Prostate gland (tissue), 2 donors: ENCODE measurements around the gene VPS50.

Experiments used
- CTCF ChIP-seq, 4 experiments: fragments of 200-600 bp in 2 of 4; fragments of 450-650 bp in 2 of 4; sonication (generic) in 2 of 4; IDR thresholded peaks; 1 replicate in 3 of 4; 2 replicates in 1 of 4; pipeline ENCODE4 v1.5.1; 2016 to 2019; ENCODE audit warnings: antibody characterized with exemption in 4 of 4, mild to moderate bottlenecking in 2 of 4, moderate library complexity in 2 of 4
- POLR2A ChIP-seq: fragments of 450-650 bp; IDR thresholded peaks from one replicate; pipeline ENCODE4 v1.6.1; 2016; ENCODE audit warnings: antibody characterized with exemption, mild to moderate bottlenecking

- TF ChIP-seq POLR2A: no peak
- TF ChIP-seq CTCF (IDR thresholded peaks at IDR 0.05): no peak
Measured at GRCh38 chr7:93307131-93307660, 75.0 kb downstream of the VPS50 start.
